ENCODE results near the gene LIM2. TPM values are rescaled to one million over a fixed set of nuclear protein-coding genes. Genes with fewer than 3 reads are reported as not detected.

The LIM2 gene
- total and polyA plus RNA-seq, 2 donors from 2014 or later, result not detected

GRCh38 chr19:51333836-51334460 is 53.8 kb downstream of the LIM2 start:
- DNase-seq (peak in 1 of 5 donors; percentile 39), FAIRE-seq (no peak)
- no peak for TF ChIP-seq CTCF (IDR thresholded peaks at IDR 0.05; ENCODE audit: borderline replicate concordance, extremely low read depth, insufficient read depth)
- Histone ChIP-seq H3K4me3 (ENCODE audit: low read length in 3 of 3) (no peak overlapping the region), H3K27me3 (ENCODE audit: control insufficient read depth, insufficient read depth, low read length) (no peaks in the 10 kb centered on the region), H3K9ac (ENCODE audit: low read length in 3 of 3) (no peak overlapping the region), H3K27ac (ENCODE audit: low read depth in 2 of 2, low read length in 2 of 2) (no peak overlapping the region), H3K4me1 (ENCODE audit: control insufficient read depth in 2 of 3, insufficient read depth in 2 of 3, low read depth in 1 of 3, low read length in 3 of 3) (peaks cover 0 to 2% (median 0%) of the 10 kb centered on the region in 3 donors), H3K9me3 (ENCODE audit: control insufficient read depth in 2 of 3, insufficient read depth in 1 of 3, low read length in 3 of 3) (no peaks in the 10 kb centered on the region), H3K36me3 (ENCODE audit: control insufficient read depth in 2 of 3, insufficient read depth in 3 of 3, low read length in 3 of 3) (no peaks in the 10 kb centered on the region)
- intact Hi-C loops (cut with DNase I), result no loop called here

- no peak overlapping the region for H3K4me3 ChIP-seq (ENCODE audit: low read length in 3 of 3)
- H3K9ac ChIP-seq (ENCODE audit: low read length in 3 of 3), result no peak overlapping the region
- peaks cover 2% of the 10 kb centered on the region for H3K27me3 ChIP-seq (ENCODE audit: control insufficient read depth, insufficient read depth, low read length)
- intact Hi-C loops (cut with DNase I), result no loop called here
- no peaks in the 10 kb centered on the region for H3K36me3 ChIP-seq (ENCODE audit: control insufficient read depth in 2 of 3, insufficient read depth in 3 of 3, low read length in 3 of 3)
- no peak for TF ChIP-seq CTCF (IDR thresholded peaks at IDR 0.05; ENCODE audit: borderline replicate concordance, extremely low read depth, insufficient read depth)
- H3K4me1 ChIP-seq (ENCODE audit: control insufficient read depth in 2 of 3, insufficient read depth in 2 of 3, low read depth in 1 of 3, low read length in 3 of 3), result no peaks in the 10 kb centered on the region
- DNase-seq (no peak), FAIRE-seq (no peak)
- no peaks in the 10 kb centered on the region for H3K9me3 ChIP-seq (ENCODE audit: control insufficient read depth in 2 of 3, insufficient read depth in 1 of 3, low read length in 3 of 3)
- H3K27ac ChIP-seq (ENCODE audit: low read depth in 2 of 2, low read length in 2 of 2), result no peak overlapping the region
Measured at GRCh38 chr19:51331716-51332115, 56.1 kb downstream of the LIM2 start.

GRCh38 chr19:51331193-51331592 is 56.6 kb downstream of the LIM2 start:
- no peaks in the 10 kb centered on the region for H3K9me3 ChIP-seq (ENCODE audit: control insufficient read depth in 2 of 3, insufficient read depth in 1 of 3, low read length in 3 of 3)
- no peaks in the 10 kb centered on the region for H3K36me3 ChIP-seq (ENCODE audit: control insufficient read depth in 2 of 3, insufficient read depth in 3 of 3, low read length in 3 of 3)
- H3K27me3 ChIP-seq (ENCODE audit: control insufficient read depth, insufficient read depth, low read length), result peaks cover 2% of the 10 kb centered on the region
- no peaks in the 10 kb centered on the region for H3K4me1 ChIP-seq (ENCODE audit: control insufficient read depth in 2 of 3, insufficient read depth in 2 of 3, low read depth in 1 of 3, low read length in 3 of 3)
- DNase-seq (no peak), FAIRE-seq (no peak)
- H3K27ac ChIP-seq (ENCODE audit: low read depth in 2 of 2, low read length in 2 of 2), result no peak overlapping the region
- no peak overlapping the region for H3K9ac ChIP-seq (ENCODE audit: low read length in 3 of 3)
- TF ChIP-seq CTCF (IDR thresholded peaks at IDR 0.05; ENCODE audit: borderline replicate concordance, extremely low read depth, insufficient read depth), result no peak
- no peak overlapping the region for H3K4me3 ChIP-seq (ENCODE audit: low read length in 3 of 3)
- intact Hi-C loops (cut with DNase I), result no loop called here

- H3K9ac ChIP-seq (ENCODE audit: low read length in 3 of 3), result no peak overlapping the region
- no peak for DNase-seq
- no peak for TF ChIP-seq CTCF (IDR thresholded peaks at IDR 0.05; ENCODE audit: borderline replicate concordance, extremely low read depth, insufficient read depth)
- H3K4me3 ChIP-seq (ENCODE audit: low read length in 3 of 3), result no peak overlapping the region
- FAIRE-seq, result no peak
- H3K27ac ChIP-seq (ENCODE audit: low read depth in 2 of 2, low read length in 2 of 2), result no peak overlapping the region
- H3K27me3 ChIP-seq (ENCODE audit: control insufficient read depth, insufficient read depth, low read length), result peaks cover 2% of the 10 kb centered on the region
- no peaks in the 10 kb centered on the region for H3K4me1 ChIP-seq (ENCODE audit: control insufficient read depth in 2 of 3, insufficient read depth in 2 of 3, low read depth in 1 of 3, low read length in 3 of 3)
- H3K36me3 ChIP-seq (ENCODE audit: control insufficient read depth in 2 of 3, insufficient read depth in 3 of 3, low read length in 3 of 3), result no peaks in the 10 kb centered on the region
- H3K9me3 ChIP-seq (ENCODE audit: control insufficient read depth in 2 of 3, insufficient read depth in 1 of 3, low read length in 3 of 3), result no peaks in the 10 kb centered on the region
- intact Hi-C loops (cut with DNase I), result no loop called here
Measured at GRCh38 chr19:51330366-51330765, 57.4 kb downstream of the LIM2 start.
